ENCODE measurements around the gene ZNF92.

Gene ZNF92

GRCh38 chr7:65369843-65370242 lies 3.8 kb upstream of the ZNF92 start:
- TF ChIP-seq CTCF (IDR thresholded peaks at IDR 0.05; ENCODE audit: low read depth, low read length) = no peak
- H3K4me3 ChIP-seq (ENCODE audit: low read depth, low read length) = no peak overlapping the region

- no peak overlapping the region for H3K4me3 ChIP-seq (ENCODE audit: low read depth, low read length)
- no peak for TF ChIP-seq CTCF (IDR thresholded peaks at IDR 0.05; ENCODE audit: low read depth, low read length)
Observed at GRCh38 chr7:65371468-65371867, 2.2 kb upstream of the ZNF92 start.

- TF ChIP-seq CTCF (IDR thresholded peaks at IDR 0.05; ENCODE audit: low read depth, low read length) = no peak
Observed at GRCh38 chr7:65379318-65379717, 5.7 kb downstream of the ZNF92 start.

GRCh38 chr7:65381742-65382141 lies 8.1 kb downstream of the ZNF92 start:
- H3K4me3 ChIP-seq (ENCODE audit: low read depth, low read length) = no peak overlapping the region
- TF ChIP-seq CTCF (IDR thresholded peaks at IDR 0.05; ENCODE audit: low read depth, low read length) = no peak

More at GRCh38 chr7:65379318-65379717, 5.7 kb downstream of the ZNF92 start:
- H3K4me3 ChIP-seq (ENCODE audit: low read depth, low read length) = no peak overlapping the region

GRCh38 chr7:65382452-65382851 lies 8.8 kb downstream of the ZNF92 start:
- no peak overlapping the region for H3K4me3 ChIP-seq (ENCODE audit: low read depth, low read length)
- TF ChIP-seq CTCF (IDR thresholded peaks at IDR 0.05; ENCODE audit: low read depth, low read length) = no peak

- TF ChIP-seq CTCF (IDR thresholded peaks at IDR 0.05; ENCODE audit: low read depth, low read length) = no peak
- no peak overlapping the region for H3K4me3 ChIP-seq (ENCODE audit: low read depth, low read length)
Observed at GRCh38 chr7:65387891-65388290, 14.2 kb downstream of the ZNF92 start.

GRCh38 chr7:65390588-65390987 lies 16.9 kb downstream of the ZNF92 start:
- no peak overlapping the region for H3K4me3 ChIP-seq (ENCODE audit: low read depth, low read length)
- no peak for TF ChIP-seq CTCF (IDR thresholded peaks at IDR 0.05; ENCODE audit: low read depth, low read length)

Measured in WI38 (cell line).